Peyer's patch (tissue), 4 donors: ENCODE data around the gene SLC2A1. TPM values are rescaled to one million over a fixed set of nuclear protein-coding genes. Genes with fewer than 3 reads are reported as not detected.

Source experiments
- DNase-seq, 3 donors: peaks; one replicate each; pipeline ENCODE4 v3.0.0-alpha.2; 2017 to 2019
- H3K27ac ChIP-seq, 4 donors: fragments of 200-600 bp; sonication (generic); one replicate each; pipeline ENCODE4 v1.5.1; 2016 to 2019
- H3K27me3 ChIP-seq, 2 donors: fragments of 200-600 bp; sonication (generic); one replicate each; pipeline ENCODE4 v1.5.1; 2019
- H3K36me3 ChIP-seq, 3 donors: fragments of 200-600 bp; sonication (generic); one replicate each; pipeline ENCODE4 v1.5.1; 2016 to 2019
- H3K4me1 ChIP-seq, 4 donors: fragments of 200-600 bp; sonication (generic); one replicate each; pipeline ENCODE4 v1.5.1; 2016 to 2019
- H3K4me3 ChIP-seq, 4 donors: fragments of 200-600 bp; sonication (generic); 1 replicate in 3 of 4; 2 replicates in 1 of 4; pipeline ENCODE4 v1.5.1; 2016 to 2019; ENCODE audit warnings: mild to moderate bottlenecking in 1 of 4
- H3K9me3 ChIP-seq, 4 donors: fragments of 200-600 bp; sonication (generic); one replicate each; pipeline ENCODE4 v1.5.1; 2016 to 2019; ENCODE audit warnings: mild to moderate bottlenecking in 1 of 4
- CTCF ChIP-seq, 6 experiments: fragments of 450-650 bp in 4 of 6; fragments of 200-600 bp in 2 of 6; sonication (generic) in 1 of 6; IDR thresholded peaks; one replicate each; pipeline ENCODE4 v1.5.1; 2017 to 2019; ENCODE audit warnings: antibody characterized with exemption in 6 of 6, mild to moderate bottlenecking in 3 of 6, moderate library complexity in 1 of 6
- POLR2A ChIP-seq, 2 donors: fragments of 450-650 bp; IDR thresholded peaks; one replicate each; pipeline ENCODE4 v1.5.1; 2017; ENCODE audit warnings: antibody characterized with exemption in 2 of 2, mild to moderate bottlenecking in 2 of 2, moderate library complexity in 2 of 2
- total RNA-seq, 4 donors: library from RNA; depleted of rRNA; stranded (reverse); fragments of >200 nt; gene quantifications; one replicate each; pipeline ENCODE4 v1.1.0, GENCODE V29; 2016

Gene SLC2A1
- total RNA-seq, 4 donors from 2014 or later, result 15.7 to 35.7 (median 32.3) TPM

- Histone ChIP-seq H3K36me3 (no peaks in the 10 kb centered on the region), H3K27ac (no peak overlapping the region), H3K27me3 (no peaks in the 10 kb centered on the region), H3K4me1 (no peaks in the 10 kb centered on the region), H3K9me3 (no peaks in the 10 kb centered on the region), H3K4me3 (no peak overlapping the region)
- DNase-seq, result no peak
- TF ChIP-seq POLR2A (IDR thresholded peaks at IDR 0.05) (no peak), CTCF (IDR thresholded peaks at IDR 0.05) (no peak)
These were observed 44.1 kb upstream of the SLC2A1 start for GRCh38 chr1:43002766-43003165.

DNA sequence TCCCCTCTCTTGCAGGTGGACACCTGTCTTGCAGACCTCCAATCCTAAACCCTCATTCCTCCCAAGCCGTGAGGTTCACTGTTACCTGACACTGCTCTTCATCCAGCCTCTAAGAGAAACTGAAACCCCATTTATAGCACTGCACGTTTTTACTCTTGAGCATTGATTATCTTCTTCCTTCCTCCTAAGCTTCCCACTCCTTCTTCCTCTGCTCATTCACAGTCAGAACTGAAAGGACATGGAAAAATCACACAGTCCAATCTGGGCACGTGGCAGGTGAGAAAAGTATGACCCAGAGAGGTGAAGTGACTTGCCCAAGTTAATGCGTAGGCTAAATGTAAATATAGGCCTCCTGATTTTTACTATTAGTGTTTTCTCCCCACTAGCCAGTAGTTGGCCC, 43.4 kb upstream of the SLC2A1 start:
- H3K27ac ChIP-seq, result no peak overlapping the region

DNA sequence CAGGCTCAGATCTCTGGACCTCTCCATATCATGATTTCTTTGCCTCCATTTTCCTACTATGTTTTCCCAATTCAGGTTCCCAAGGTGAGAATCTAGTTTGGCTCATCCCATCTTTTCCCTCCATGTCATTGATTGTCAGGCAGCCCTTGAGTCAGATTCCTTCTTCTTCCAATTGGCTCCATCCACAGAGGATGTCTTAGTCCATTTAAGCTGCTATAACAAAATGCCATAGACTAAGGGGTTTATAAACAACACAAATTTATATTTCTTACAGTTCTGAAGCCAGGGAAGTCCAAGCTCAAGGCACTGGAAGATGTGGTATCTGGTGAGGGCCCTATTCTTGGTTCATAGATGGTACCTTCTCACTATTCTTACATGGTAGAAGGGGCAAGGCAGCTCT, 42.8 kb upstream of the SLC2A1 start:
- Histone ChIP-seq H3K27me3 (no peaks in the 10 kb centered on the region), H3K27ac (no peak overlapping the region), H3K4me3 (no peak overlapping the region), H3K9me3 (no peaks in the 10 kb centered on the region), H3K4me1 (no peaks in the 10 kb centered on the region), H3K36me3 (no peaks in the 10 kb centered on the region)
- DNase-seq, result no peak
- TF ChIP-seq CTCF (IDR thresholded peaks at IDR 0.05) (no peak), POLR2A (IDR thresholded peaks at IDR 0.05) (no peak)

More for the DNA sequence above, 43.4 kb upstream of the SLC2A1 start:
- Histone ChIP-seq H3K36me3 (no peaks in the 10 kb centered on the region), H3K27me3 (no peaks in the 10 kb centered on the region), H3K4me3 (no peak overlapping the region), H3K9me3 (no peaks in the 10 kb centered on the region), H3K4me1 (no peaks in the 10 kb centered on the region)
- DNase-seq, result no peak
- no peak for TF ChIP-seq POLR2A (IDR thresholded peaks at IDR 0.05)
- no peak for TF ChIP-seq CTCF (IDR thresholded peaks at IDR 0.05)

DNA sequence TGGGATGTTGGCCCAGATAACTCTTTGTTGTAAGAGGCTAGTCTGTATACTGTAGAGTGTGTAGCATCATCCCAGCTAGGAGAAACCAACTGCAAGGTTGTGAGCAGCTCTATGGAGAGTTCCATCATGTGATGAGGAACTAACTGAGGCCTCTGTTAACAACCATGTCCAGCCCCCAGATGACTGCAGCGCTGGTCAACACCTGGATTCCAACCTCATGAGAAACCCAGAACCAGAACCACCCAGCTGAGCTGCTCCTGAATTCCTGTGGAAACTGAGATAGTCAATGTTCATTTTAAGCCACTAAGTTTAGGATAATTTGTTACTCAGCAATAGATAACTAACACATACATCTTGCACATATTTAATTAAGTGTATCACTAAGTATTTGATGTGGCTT, 41.6 kb upstream of the SLC2A1 start:
- no peaks in the 10 kb centered on the region for H3K9me3 ChIP-seq
- no peak overlapping the region for H3K4me3 ChIP-seq
- TF ChIP-seq POLR2A (IDR thresholded peaks at IDR 0.05) (no peak), CTCF (IDR thresholded peaks at IDR 0.05) (no peak)
- H3K36me3 ChIP-seq, result no peaks in the 10 kb centered on the region
- peaks cover 0 to 5% (median 0%) of the 10 kb centered on the region in 4 donors for H3K4me1 ChIP-seq
- no peak overlapping the region for H3K27ac ChIP-seq
- no peak for DNase-seq
- H3K27me3 ChIP-seq, result no peaks in the 10 kb centered on the region

- Histone ChIP-seq H3K9me3 (no peaks in the 10 kb centered on the region), H3K4me1 (peaks cover 0 to 5% (median 0%) of the 10 kb centered on the region in 4 donors), H3K36me3 (no peaks in the 10 kb centered on the region), H3K27ac (peak overlapping the region in 2 of 4 donors; percentile 28 to 75), H3K27me3 (no peaks in the 10 kb centered on the region), H3K4me3 (no peak overlapping the region)
- DNase-seq, result peak in 1 of 3 donors; percentile 56
- TF ChIP-seq POLR2A (IDR thresholded peaks at IDR 0.05), result no peak
- TF ChIP-seq CTCF (IDR thresholded peaks at IDR 0.05), result no peak
These were observed 40.6 kb upstream of the SLC2A1 start for GRCh38 chr1:42999308-42999707.

GRCh38 chr1:42998386-42998785, 39.7 kb upstream of the SLC2A1 start:
- Histone ChIP-seq H3K36me3 (no peaks in the 10 kb centered on the region), H3K9me3 (no peaks in the 10 kb centered on the region), H3K4me1 (peaks cover 0 to 5% (median 0%) of the 10 kb centered on the region in 4 donors), H3K27ac (no peak overlapping the region), H3K27me3 (no peaks in the 10 kb centered on the region), H3K4me3 (no peak overlapping the region)
- no peak for TF ChIP-seq POLR2A (IDR thresholded peaks at IDR 0.05)
- no peak for TF ChIP-seq CTCF (IDR thresholded peaks at IDR 0.05)
- DNase-seq, result no peak
